ENCODE measurements around the gene NPAS3.

NPAS3 gene

DNA sequence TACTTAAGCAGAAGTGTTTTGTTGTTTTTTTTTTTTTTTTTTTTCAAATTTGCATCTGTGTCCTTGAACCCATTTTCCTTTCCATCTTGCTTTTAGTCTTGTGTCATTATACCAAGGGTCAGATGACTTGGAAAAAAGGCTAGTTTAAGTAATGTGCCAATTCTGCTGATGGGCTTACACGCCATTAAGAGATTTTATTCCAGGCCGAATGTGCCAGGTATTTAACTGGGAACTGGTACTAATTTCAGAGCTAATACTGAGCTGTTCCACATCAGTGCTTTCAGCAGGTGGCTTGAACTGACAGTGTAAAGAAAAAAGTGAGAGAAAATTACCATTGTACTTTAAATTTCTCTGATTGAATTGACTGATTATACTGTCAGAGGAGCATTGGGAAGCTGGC is 224.9 kb downstream of the NPAS3 start:
- DNase-seq (ENCODE audit: extremely low read depth in 1 of 2, low read depth in 1 of 2): no peak

GRCh38 chr14:33165144-33165925 is 226.7 kb downstream of the NPAS3 start:
- DNase-seq (ENCODE audit: extremely low read depth in 1 of 2, low read depth in 1 of 2): no peak

DNA sequence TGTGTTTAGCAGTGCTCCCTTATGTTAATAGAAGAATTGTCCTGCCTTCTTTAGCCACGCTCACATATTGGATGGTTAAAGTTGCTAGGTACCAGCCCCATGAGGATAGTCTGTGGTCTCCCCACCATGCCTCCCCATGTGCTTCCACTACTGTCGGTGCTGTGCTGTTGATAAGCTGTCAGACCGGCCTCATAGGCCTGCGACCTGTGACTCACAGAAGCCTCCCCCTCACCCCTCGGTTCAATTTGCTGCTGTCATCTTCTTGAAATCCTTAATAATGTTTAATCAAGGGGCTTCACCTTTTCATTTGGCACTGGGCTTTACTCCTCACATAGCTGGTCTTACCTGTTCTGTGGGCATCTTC is 227.2 kb downstream of the NPAS3 start:
- no peak for DNase-seq (ENCODE audit: extremely low read depth in 1 of 2, low read depth in 1 of 2)

DNA sequence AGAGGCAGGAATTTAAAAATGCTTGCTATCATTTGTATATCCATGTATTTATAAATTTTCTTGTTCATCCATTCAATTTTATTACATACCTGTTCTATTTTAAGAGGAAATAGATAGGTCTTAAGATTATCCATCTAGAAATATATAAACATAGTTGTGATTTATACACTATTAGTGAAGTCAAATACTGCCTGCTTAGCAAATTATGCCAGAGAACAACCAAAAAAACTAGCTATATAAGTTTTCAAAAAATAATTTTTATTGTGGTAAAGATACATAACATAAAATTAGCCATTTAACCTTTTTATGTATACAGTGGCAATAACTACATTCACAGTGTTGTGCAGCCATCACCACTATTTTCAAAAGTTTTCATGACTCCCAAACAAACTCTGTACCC is 237.3 kb downstream of the NPAS3 start:
- DNase-seq (ENCODE audit: extremely low read depth in 1 of 2, low read depth in 1 of 2): no peak

DNA sequence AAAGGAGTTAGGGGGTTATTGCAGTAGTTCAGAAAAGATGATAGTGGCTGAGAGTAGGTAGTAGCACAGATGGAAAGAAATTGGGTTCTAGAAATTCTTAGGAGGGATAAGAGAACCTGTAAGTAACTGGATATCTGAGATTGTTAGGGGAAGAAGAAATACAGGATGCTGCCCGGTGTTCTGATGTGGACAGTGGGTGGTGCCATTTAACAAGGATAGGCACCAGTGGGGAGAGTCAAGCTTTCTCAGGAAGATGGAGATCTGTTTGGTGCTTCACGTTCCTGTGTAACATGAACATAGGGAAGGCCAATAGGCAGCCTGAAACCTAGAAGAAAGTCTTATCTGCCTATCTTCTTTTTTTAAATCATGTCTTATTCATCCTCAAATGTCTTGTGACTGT is 245.9 kb downstream of the NPAS3 start:
- no peak for DNase-seq (ENCODE audit: extremely low read depth in 1 of 2, low read depth in 1 of 2)

- no peak for DNase-seq (ENCODE audit: extremely low read depth in 1 of 2, low read depth in 1 of 2)
Observed at GRCh38 chr14:33186656-33187055, 248.0 kb downstream of the NPAS3 start.

DNA sequence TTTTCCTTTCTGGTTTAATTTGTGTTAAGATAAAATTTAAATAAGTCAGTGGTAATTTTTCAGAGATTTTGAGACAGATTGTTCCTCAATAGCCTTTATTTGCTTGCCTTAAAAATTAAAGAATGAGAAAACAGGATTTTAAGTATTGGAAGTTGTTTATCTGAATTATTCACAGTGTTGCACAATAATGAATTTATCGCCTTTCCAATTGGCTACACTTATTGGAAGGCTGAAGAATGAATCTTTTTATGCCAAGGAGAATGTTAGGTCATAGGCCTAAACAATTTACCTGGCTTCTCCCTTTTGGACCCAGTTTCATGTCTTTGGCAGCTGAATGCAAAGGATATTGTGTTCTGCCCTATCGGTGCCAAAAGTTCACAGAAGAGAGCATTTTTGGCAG is 250.2 kb downstream of the NPAS3 start:
- DNase-seq (ENCODE audit: extremely low read depth in 1 of 2, low read depth in 1 of 2): no peak

DNA sequence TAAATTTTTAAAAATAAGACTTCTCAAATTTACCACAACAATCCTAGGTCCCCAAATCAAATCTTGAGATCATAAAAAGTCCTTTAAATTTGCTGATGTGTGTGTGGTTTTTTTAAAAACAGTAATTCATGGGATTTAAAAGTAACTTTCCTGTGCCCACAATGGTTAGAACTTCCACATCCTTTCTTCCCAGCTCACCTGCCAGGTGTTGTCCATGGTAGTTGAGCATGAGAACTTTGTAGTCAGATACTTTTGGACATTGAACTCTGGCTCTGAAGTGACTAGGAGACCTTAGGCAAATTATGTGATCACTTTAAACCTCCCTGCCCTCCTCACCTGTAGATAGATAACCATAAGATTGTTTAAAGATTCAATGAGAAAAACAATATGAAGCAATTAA is 253.2 kb downstream of the NPAS3 start:
- no peak for DNase-seq (ENCODE audit: extremely low read depth in 1 of 2, low read depth in 1 of 2)

DNA sequence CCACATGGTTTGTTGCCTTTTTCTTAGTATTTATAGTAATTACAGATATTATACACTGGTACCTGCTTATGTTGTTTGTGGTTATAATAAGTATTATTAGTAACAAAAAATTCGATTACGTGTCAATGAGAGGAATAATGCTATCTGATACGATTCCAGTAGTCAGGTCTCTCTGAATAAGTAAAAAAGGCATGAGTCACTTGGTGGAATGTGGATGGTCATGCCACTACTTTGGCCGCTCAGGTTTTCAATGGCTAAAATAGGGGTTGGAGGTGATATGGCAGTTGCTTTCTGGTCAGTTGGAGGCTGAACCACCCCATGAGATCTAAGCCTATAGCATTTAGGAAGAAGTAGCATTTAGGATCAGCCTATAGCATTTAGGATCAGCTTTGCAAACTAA is 255.9 kb downstream of the NPAS3 start:
- no peak for DNase-seq (ENCODE audit: extremely low read depth in 1 of 2, low read depth in 1 of 2)

GRCh38 chr14:33198684-33199083 is 260.0 kb downstream of the NPAS3 start:
- no peak for DNase-seq (ENCODE audit: extremely low read depth in 1 of 2, low read depth in 1 of 2)

GRCh38 chr14:33201116-33201515 is 262.4 kb downstream of the NPAS3 start:
- no peak for DNase-seq (ENCODE audit: extremely low read depth in 1 of 2, low read depth in 1 of 2)

DNA sequence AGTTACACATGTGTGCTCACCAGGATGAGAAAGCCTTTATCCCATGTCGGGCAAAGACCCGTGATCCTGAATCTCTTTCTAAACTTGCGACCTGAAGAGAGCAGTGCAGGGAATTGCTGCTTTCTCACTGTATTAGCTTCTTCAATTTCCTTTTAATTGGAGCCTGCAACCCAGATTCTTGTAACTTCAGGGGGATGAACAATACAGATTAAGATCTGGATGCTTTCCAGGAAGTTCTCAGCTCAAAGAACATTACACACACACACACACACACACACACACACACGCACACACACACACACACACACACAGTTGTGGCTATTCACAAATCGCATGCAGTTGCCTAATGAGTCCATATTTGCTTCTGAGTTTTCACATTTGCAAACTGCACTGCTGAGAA is 268.3 kb downstream of the NPAS3 start:
- DNase-seq (ENCODE audit: extremely low read depth in 1 of 2, low read depth in 1 of 2): no peak

DNA sequence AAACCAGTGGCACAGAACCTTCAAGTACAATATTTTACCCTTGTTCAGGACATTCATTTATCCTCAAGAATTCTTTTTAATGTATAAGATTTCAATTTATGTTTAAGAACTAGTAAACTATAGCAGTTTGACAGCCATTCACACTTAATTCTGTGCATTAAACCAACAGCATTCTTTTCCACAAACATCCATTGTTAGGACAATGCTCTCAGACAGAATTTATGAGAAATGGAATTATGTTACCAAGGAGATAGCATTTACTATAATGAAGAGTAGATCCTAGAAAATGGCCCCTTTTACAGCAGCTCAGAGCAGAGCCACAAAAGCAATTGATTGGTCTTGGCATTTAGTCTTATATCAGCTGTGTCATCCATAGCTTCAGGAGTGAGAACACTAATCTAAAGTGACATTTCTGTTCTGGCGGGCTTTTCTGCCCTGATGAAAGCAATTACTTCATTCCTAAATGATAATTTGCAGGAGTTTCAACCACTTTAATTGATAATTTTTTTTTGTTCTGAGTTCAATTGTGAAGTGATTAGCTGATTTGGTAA is 268.9 kb downstream of the NPAS3 start:
- DNase-seq (ENCODE audit: extremely low read depth in 1 of 2, low read depth in 1 of 2): no peak

GRCh38 chr14:33210311-33210710 is 271.6 kb downstream of the NPAS3 start:
- DNase-seq (ENCODE audit: extremely low read depth in 1 of 2, low read depth in 1 of 2): no peak

DNA sequence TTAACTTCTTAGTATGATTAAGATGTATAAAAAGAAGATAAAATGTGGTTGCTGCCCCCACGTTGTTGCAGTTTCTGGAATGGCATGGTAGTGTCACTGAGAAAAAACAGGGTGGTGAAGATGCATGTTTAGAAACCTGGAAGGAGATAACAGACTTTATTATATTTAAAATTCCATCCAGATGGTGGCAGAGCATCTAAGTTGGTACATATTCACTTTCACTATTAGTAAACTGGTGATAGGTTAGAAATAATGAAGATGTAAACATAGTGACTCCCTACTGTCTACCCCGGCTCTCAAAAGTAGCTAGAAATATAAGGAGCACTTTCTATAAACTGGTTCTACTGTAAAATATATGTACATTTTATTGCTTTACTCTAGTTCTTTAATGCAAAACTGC is 279.3 kb downstream of the NPAS3 start:
- no peak for DNase-seq (ENCODE audit: extremely low read depth in 1 of 2, low read depth in 1 of 2)

- no peak for DNase-seq (ENCODE audit: extremely low read depth in 1 of 2, low read depth in 1 of 2)
Observed at GRCh38 chr14:33219957-33220356, 281.3 kb downstream of the NPAS3 start.

DNA sequence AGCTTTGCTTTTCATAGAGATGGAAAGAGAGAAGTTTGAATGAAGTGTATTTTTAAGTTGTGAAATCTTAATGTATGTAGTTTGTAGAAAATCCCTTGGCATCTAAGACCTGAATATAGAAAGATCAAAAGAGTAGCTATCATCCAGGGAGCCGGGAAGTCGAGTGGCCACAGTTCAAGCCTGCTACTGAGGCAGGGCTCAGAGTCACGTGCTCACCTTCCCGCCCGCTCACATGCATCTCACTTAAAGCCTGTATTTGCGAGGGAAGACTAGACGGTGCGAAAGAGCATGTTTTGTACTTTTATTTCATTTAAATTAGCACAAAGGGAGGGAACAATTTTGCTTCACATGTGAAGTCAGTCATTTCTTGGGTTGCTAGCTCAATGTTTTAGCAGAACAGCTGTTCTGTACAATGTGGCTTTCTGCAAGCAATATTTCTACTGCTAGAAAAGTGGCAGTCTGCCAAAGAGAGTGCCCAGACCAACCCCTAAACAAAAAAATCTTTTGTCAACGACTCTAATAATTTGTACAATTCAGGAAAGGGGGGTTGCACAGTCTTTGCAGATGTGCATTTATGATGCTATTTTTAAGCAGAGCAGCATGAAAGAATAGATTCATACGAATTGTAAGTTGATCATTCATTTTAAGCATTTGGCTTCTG is 290.7 kb downstream of the NPAS3 start:
- DNase-seq (ENCODE audit: extremely low read depth in 1 of 2, low read depth in 1 of 2): no peak

GRCh38 chr14:33230021-33230420 is 291.3 kb downstream of the NPAS3 start:
- DNase-seq (ENCODE audit: extremely low read depth in 1 of 2, low read depth in 1 of 2): no peak

DNA sequence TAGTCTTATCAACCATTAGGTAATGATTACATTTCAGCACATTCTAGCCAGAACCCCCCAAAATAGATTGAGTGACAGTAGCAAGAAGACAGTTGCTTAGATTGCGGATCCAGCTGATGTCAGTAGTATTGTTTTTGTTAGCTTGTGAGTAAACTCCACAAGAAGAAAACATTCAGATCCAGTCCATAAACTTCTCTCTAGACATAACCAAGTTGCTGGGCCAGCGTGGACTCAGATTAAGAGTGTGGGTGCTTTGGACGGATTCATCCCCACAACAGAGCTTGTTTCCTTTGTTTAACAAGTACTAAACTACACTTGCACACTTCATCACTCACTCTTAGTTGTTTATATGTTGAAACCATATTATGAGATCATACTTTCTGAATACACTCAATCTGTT is 293.4 kb downstream of the NPAS3 start:
- no peak for DNase-seq (ENCODE audit: extremely low read depth in 1 of 2, low read depth in 1 of 2)

DNA sequence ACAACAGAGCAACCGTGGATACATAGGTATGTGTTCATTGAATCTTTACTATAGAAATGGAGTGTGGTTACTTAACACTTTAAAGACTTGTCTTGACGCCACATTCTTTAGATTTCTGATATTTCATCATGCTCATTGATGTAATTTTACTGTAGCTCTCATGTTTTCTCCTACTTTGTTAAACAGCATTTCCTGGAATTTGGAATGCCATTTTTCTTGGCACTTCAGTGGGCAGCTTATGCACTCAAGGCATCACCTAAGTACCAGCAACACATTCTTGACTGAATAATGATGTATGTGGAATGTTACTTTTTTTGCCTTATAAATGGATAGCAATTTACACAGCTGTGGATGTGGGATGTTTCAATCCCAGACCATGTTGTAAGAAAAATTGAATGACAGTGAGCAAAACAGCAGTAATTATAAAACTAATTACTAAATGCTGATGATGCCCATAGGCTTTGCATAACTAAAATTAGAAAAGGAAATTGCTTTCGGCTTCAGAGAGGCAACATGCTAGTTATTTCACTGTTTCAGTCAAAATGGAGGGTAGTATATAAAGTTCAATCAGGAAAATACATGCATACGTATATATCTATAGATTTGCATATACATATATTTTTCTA is 298.5 kb downstream of the NPAS3 start:
- DNase-seq (ENCODE audit: extremely low read depth in 1 of 2, low read depth in 1 of 2): no peak

DNA sequence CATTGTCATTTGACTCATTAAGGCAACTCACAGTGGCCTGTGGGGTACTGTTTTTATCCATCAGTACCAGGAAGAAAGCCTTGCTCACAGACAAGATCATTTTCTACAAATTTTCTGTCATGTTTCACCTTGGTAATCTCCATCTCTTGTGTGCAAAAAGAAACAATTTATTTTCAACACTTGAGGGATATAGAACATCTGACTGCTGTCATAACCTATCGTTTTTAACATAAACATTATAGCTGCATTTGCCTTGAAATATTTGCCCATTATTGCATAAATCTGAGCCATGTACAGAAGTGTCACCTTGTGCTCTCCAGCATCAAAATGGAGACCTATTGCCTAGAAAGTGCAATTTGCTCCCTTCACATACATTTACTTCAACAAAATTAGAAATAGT is 300.8 kb downstream of the NPAS3 start:
- DNase-seq (ENCODE audit: extremely low read depth in 1 of 2, low read depth in 1 of 2): no peak

DNA sequence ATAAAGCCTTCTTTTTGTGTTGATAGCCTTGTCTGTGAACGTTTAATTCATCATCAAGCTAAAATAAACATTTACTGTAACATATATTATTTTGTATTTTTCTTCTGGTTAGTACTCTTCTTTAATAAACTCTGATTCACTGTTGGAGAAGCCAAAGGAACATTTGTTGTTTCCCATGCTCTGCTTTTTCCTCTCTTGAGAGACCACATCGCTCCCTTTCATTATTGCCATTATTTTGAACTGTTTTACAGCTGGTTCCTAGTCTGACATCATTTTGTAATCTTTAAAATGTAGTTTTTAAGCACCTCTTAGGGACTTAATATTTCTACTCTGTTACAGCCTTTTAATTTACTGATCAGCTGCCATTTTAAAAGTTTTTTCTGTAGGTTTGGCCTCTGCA is 301.8 kb downstream of the NPAS3 start:
- no peak for DNase-seq (ENCODE audit: extremely low read depth in 1 of 2, low read depth in 1 of 2)
